ENCODE data around the gene TPSB2.

DNA sequence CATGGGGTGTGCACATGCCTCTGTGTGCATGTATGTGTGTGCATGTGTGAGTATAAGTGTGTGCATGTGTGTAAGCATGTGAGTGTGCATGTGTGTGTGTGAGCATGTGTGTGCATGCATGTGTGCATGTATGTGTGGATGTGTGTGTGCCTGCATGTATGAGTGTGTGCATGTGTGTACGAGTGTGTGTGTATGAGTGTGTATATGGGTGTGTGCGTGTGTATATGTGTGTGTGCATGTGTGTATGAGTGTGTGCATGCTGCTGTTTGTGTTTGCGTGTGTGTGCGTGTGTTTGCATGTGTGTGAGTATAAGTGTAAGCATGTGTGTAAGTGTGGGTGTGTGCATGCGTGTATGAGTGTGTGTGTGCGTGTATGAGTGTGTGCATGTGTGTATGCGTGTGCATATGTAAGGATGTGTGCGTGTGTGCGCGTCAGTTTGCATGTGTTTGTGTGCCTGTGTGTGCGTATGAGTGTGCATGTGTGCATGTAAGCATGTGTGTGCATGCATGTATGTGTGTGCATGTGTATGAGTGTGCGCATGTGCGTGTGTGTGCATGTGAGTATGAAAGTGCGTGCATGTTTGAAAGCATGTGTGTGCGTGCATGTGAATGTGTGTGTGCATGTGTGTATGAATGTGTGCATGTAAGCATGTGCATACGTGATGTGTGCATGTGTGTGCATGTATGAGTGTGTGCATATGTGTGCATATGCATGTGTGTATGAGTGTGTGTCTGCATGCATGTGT is 34.5 kb upstream of the TPSB2 start:
- TF ChIP-seq CTCF (IDR thresholded peaks at IDR 0.05) (no peak), POLR2A (IDR thresholded peaks at IDR 0.05; ENCODE audit: low read depth) (no peak), POLR2AphosphoS5 (IDR thresholded peaks at IDR 0.05) (no peak), EP300 (IDR thresholded peaks at IDR 0.05) (no peak)
